HepG2 (cell line): ENCODE results near the gene PTGR2. TPM values are rescaled to one million over a fixed set of nuclear protein-coding genes. Genes with fewer than 3 reads are reported as not detected.

Experiments
- ADNP ChIP-seq: sonication (generic); formaldehyde crosslinking; IDR thresholded peaks from 2 replicates; pipeline ENCODE4 v1.4.0; 2020; ENCODE audit warnings: missing genetic modification reagents
- ATAD3A ChIP-seq: sonication (generic); formaldehyde crosslinking; IDR thresholded peaks from 2 replicates; pipeline ENCODE4 v1.4.0; 2020; ENCODE audit warnings: missing genetic modification reagents
- EZH2 ChIP-seq: conservative IDR thresholded peaks from 2 replicates; pipeline ENCODE4 v1.6.1; 2012; ENCODE audit warnings: mild to moderate bottlenecking, low read depth, low read length, moderate library complexity
- GZF1 ChIP-seq: sonication (generic); formaldehyde crosslinking; IDR thresholded peaks from 2 replicates; pipeline ENCODE4 v1.5.1; 2020; ENCODE audit warnings: mild to moderate bottlenecking, missing genetic modification reagents
- NCOA5 ChIP-seq: sonication (generic); formaldehyde crosslinking; IDR thresholded peaks from 2 replicates; pipeline ENCODE4 v1.4.0; 2020; ENCODE audit warnings: missing genetic modification reagents
- NRL ChIP-seq: sonication (generic); formaldehyde crosslinking; IDR thresholded peaks from 2 replicates; pipeline ENCODE4 v1.5.0; 2020; ENCODE audit warnings: missing genetic modification reagents, mild to moderate bottlenecking, moderate library complexity, borderline replicate concordance
- RFXANK ChIP-seq: IDR thresholded peaks from 2 replicates; pipeline ENCODE4 v1.6.1; 2016
- SIX4 ChIP-seq: sonication (generic); formaldehyde crosslinking; IDR thresholded peaks from 2 replicates; pipeline ENCODE4 v1.4.0; 2020; ENCODE audit warnings: missing genetic modification reagents
- SP4 ChIP-seq: sonication (generic); formaldehyde crosslinking; IDR thresholded peaks from 2 replicates; pipeline ENCODE4 v1.8.1; 2023; ENCODE audit warnings: mild to moderate bottlenecking, missing genetic modification reagents
- SRSF1 ChIP-seq: fragments of 200-400 bp; formaldehyde crosslinking; optimal IDR thresholded peaks from 2 replicates; pipeline ENCODE3; 2017; ENCODE audit warnings: mild to moderate bottlenecking, low read depth, low read length, moderate library complexity
- ZNF260 ChIP-seq: sonication (generic); formaldehyde crosslinking; IDR thresholded peaks from 2 replicates; pipeline ENCODE4 v1.4.0; 2020; ENCODE audit warnings: missing genetic modification reagents, low read depth, mild to moderate bottlenecking, borderline replicate concordance
- ZNF264 ChIP-seq: sonication (generic); formaldehyde crosslinking; IDR thresholded peaks from 2 replicates; pipeline ENCODE4 v1.4.0; 2020; ENCODE audit warnings: missing genetic modification reagents
- ZNF333 ChIP-seq: sonication (generic); formaldehyde crosslinking; IDR thresholded peaks from 2 replicates; pipeline ENCODE4 v1.4.0; 2020; ENCODE audit warnings: mild to moderate bottlenecking, missing genetic modification reagents, borderline replicate concordance
- ZNF652 ChIP-seq: IDR thresholded peaks from 2 replicates; pipeline ENCODE4 v1.6.1; 2016; ENCODE audit warnings: low read depth, borderline replicate concordance
- ZSCAN20 ChIP-seq: sonication (generic); formaldehyde crosslinking; IDR thresholded peaks from 2 replicates; pipeline ENCODE4 v1.4.0; 2020; ENCODE audit warnings: missing genetic modification reagents, mild to moderate bottlenecking, borderline replicate concordance
- polyA plus RNA-seq, 8 experiments: library from polyadenylated mRNA; depleted of rRNA in 3 of 8; stranded (reverse) in 7 of 8; unstranded in 1 of 8; fragments of >200 nt; fragmentation: Illumina TruSeq in 4 of 8; extraction: Trizol in 4 of 8; gene quantifications; 2 replicates each; pipeline versions ENCODE4 v1.2.1 to v1.2.3, GENCODE V29; 2011 to 2016; ENCODE audit warnings: low read depth in 4 of 8, missing spikeins in 1 of 8, mixed read lengths in 1 of 8; ENCODE audit not compliant: insufficient read depth in 1 of 8
- total RNA-seq, 5 experiments: library from RNA; depleted of rRNA; stranded (reverse); fragments of >200 nt; fragmentation: Illumina TruSeq; extraction: Trizol; gene quantifications; 2 replicates each; pipeline ENCODE4 v1.2.3, GENCODE V29; 2016; ENCODE audit warnings: low read depth in 1 of 5
- TF ChIP-seq, protein P1 (sequence below): sonication (generic); formaldehyde crosslinking; IDR thresholded peaks from 2 replicates; pipeline ENCODE4 v1.4.0; 2020; ENCODE audit warnings: mild to moderate bottlenecking, low read depth, missing genetic modification reagents
- TF ChIP-seq, protein P2 (sequence below): sonication (generic); formaldehyde crosslinking; IDR thresholded peaks from 2 replicates; pipeline ENCODE4 v1.4.0; 2020; ENCODE audit warnings: missing genetic modification reagents
- TF ChIP-seq, protein P3 (sequence below): sonication (generic); formaldehyde crosslinking; IDR thresholded peaks from 2 replicates; pipeline ENCODE4 v1.8.0; 2022; ENCODE audit warnings: missing genetic modification reagents, low read depth, mild to moderate bottlenecking, borderline replicate concordance
- TF ChIP-seq, protein P4 (sequence below): sonication (generic); formaldehyde crosslinking; IDR thresholded peaks from 2 replicates; pipeline ENCODE4 v1.5.1; 2020; ENCODE audit warnings: missing genetic modification reagents, mild to moderate bottlenecking, borderline replicate concordance
- TF ChIP-seq, protein P5 (sequence below): sonication (generic); formaldehyde crosslinking; IDR thresholded peaks from 2 replicates; pipeline ENCODE4 v1.4.0; 2020; ENCODE audit warnings: missing genetic modification reagents, borderline replicate concordance

Gene PTGR2
- total and polyA plus RNA-seq, 2 of the 13 experiments (the other 11 are each of a cell fraction or from before 2014, with no cell fraction given), result 3.0 to 4.3 TPM

DNA sequence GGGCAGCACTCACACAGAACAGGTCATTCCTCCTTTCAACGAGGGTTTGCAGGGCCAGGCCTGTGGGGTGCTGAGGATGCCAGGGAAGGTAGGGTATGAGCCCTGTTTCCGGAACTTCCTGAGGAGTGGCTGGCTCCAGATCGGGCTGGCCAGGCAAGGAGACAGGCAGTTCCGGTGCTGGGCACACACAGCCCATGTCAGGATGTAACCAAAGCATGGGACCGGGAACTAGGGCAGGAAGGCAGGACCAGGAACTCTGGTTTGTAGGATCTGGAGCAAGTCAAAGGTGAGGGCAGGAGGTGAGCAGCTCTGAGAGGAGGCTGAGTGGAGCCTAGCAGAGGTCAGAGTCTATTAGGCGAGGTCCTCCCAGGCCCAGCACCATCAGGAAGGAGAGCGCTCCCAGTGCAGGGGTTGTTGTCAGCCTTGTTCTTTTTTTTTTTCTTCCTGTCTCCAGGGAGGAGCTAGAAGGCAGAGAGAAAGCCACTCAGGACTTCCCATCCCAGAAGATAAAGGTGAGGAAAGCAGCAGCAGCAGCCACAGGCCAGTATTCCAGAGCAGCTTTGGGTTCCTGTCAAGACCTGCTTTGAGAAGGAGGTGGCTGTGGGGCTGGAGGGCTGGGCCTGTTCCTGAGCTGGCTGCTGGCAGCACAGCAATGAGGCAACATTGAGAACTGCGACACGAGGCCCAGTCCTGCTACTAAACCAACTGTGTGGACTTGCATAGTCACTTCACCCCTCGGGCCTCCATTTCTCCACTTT lies 49.0 kb upstream of the PTGR2 start (continued):
- TF ChIP-seq, protein P1, sequence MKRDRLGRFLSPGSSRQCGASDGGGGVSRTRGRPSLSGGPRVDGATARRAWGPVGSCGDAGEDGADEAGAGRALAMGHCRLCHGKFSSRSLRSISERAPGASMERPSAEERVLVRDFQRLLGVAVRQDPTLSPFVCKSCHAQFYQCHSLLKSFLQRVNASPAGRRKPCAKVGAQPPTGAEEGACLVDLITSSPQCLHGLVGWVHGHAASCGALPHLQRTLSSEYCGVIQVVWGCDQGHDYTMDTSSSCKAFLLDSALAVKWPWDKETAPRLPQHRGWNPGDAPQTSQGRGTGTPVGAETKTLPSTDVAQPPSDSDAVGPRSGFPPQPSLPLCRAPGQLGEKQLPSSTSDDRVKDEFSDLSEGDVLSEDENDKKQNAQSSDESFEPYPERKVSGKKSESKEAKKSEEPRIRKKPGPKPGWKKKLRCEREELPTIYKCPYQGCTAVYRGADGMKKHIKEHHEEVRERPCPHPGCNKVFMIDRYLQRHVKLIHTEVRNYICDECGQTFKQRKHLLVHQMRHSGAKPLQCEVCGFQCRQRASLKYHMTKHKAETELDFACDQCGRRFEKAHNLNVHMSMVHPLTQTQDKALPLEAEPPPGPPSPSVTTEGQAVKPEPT (CRISPR knock-in tag), result no peak
- TF ChIP-seq NCOA5 (CRISPR knock-in tag) (no peak), ATAD3A (CRISPR knock-in tag) (no peak), ZNF264 (CRISPR knock-in tag) (no peak), ZSCAN20 (CRISPR knock-in tag) (no peak), SRSF1 (no peak), GZF1 (CRISPR knock-in tag) (no peak), ZNF333 (no peak), ADNP (CRISPR knock-in tag) (no peak), SIX4 (CRISPR knock-in tag) (no peak), EZH2 (no peak), RFXANK (CRISPR knock-in tag) (no peak), SP4 (CRISPR knock-in tag) (peak; percentile 57; the same call in 1 of the 2 replicates), ZNF652 (no peak), ZNF260 (no peak), NRL (peak; percentile 52; the same call in 1 of the 2 replicates)
- TF ChIP-seq, protein P2, sequence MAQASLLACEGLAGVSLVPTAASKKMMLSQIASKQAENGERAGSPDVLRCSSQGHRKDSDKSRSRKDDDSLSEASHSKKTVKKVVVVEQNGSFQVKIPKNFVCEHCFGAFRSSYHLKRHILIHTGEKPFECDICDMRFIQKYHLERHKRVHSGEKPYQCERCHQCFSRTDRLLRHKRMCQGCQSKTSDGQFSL (CRISPR knock-in tag), result no peak
- TF ChIP-seq, protein P3, sequence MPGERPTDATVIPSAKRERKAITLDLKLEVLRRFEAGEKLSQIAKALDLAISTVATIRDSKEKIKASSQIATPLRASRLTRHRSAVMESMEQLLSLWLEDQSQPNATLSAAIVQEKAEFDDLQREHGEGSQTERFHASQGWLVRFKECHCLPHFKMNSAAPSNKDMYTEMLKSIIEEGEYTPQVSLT (CRISPR knock-in tag), result no peak
- TF ChIP-seq, protein P4, sequence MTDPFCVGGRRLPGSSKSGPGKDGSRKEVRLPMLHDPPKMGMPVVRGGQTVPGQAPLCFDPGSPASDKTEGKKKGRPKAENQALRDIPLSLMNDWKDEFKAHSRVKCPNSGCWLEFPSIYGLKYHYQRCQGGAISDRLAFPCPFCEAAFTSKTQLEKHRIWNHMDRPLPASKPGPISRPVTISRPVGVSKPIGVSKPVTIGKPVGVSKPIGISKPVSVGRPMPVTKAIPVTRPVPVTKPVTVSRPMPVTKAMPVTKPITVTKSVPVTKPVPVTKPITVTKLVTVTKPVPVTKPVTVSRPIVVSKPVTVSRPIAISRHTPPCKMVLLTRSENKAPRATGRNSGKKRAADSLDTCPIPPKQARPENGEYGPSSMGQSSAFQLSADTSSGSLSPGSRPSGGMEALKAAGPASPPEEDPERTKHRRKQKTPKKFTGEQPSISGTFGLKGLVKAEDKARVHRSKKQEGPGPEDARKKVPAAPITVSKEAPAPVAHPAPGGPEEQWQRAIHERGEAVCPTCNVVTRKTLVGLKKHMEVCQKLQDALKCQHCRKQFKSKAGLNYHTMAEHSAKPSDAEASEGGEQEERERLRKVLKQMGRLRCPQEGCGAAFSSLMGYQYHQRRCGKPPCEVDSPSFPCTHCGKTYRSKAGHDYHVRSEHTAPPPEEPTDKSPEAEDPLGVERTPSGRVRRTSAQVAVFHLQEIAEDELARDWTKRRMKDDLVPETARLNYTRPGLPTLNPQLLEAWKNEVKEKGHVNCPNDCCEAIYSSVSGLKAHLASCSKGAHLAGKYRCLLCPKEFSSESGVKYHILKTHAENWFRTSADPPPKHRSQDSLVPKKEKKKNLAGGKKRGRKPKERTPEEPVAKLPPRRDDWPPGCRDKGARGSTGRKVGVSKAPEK (CRISPR knock-in tag), result no peak
- TF ChIP-seq, protein P5, sequence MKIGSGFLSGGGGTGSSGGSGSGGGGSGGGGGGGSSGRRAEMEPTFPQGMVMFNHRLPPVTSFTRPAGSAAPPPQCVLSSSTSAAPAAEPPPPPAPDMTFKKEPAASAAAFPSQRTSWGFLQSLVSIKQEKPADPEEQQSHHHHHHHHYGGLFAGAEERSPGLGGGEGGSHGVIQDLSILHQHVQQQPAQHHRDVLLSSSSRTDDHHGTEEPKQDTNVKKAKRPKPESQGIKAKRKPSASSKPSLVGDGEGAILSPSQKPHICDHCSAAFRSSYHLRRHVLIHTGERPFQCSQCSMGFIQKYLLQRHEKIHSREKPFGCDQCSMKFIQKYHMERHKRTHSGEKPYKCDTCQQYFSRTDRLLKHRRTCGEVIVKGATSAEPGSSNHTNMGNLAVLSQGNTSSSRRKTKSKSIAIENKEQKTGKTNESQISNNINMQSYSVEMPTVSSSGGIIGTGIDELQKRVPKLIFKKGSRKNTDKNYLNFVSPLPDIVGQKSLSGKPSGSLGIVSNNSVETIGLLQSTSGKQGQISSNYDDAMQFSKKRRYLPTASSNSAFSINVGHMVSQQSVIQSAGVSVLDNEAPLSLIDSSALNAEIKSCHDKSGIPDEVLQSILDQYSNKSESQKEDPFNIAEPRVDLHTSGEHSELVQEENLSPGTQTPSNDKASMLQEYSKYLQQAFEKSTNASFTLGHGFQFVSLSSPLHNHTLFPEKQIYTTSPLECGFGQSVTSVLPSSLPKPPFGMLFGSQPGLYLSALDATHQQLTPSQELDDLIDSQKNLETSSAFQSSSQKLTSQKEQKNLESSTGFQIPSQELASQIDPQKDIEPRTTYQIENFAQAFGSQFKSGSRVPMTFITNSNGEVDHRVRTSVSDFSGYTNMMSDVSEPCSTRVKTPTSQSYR, result no peak
